Measurements from ENCODE around the gene CABP1. TPM values are rescaled to one million over a fixed set of nuclear protein-coding genes. Genes with fewer than 3 reads are reported as not detected.
"Not testable (repeated sequence)": the region's sequence is repeated elsewhere in the genome, so short reads cannot be mapped to it uniquely, and the experiment has no call there.

Gene CABP1
- total RNA-seq, 2 donors from 2014 or later, result 0.71 to 2.0 TPM

DNA sequence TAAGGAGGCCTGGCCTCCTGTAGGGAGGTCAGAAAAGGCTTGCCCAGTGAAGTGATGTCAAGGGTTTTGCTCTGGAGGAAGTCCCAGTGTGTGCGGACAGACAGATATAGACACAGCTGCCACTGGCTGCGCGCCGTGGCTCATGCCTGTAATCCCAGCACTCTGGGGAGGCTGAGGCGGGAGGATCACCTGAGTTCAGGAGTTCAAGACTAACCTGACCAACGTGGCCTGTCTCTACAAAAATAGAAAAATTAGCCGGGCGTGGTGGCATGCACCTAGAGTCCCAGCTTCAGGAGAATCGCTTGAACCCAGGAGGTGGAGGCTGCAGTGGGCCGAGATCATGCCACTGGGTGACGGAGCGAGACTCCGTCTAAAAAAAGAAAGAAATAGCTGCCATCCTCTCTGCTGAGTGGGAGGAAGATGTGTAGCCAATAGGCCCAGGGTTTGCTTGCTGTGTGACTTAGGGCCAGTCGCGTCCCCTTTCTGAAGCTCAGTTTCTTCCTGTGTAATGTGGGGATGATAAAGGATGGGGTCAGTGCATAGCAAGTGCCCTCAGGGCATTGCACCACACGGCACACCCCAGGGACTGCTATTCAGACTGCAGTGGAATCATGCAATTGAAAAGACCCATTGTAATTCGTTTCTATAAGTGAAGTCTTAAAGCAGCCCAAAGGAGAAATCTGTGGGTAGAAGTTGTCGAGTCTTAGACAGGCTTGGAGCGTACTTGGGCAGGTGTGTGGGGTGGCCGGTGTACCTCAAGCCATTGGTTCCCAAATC is 27.9 kb downstream of the CABP1 start:
- no peaks in the 10 kb centered on the region for H3K27me3 ChIP-seq
- no peak for DNase-seq (ENCODE audit: low spot score)
- TF ChIP-seq, protein P1, sequence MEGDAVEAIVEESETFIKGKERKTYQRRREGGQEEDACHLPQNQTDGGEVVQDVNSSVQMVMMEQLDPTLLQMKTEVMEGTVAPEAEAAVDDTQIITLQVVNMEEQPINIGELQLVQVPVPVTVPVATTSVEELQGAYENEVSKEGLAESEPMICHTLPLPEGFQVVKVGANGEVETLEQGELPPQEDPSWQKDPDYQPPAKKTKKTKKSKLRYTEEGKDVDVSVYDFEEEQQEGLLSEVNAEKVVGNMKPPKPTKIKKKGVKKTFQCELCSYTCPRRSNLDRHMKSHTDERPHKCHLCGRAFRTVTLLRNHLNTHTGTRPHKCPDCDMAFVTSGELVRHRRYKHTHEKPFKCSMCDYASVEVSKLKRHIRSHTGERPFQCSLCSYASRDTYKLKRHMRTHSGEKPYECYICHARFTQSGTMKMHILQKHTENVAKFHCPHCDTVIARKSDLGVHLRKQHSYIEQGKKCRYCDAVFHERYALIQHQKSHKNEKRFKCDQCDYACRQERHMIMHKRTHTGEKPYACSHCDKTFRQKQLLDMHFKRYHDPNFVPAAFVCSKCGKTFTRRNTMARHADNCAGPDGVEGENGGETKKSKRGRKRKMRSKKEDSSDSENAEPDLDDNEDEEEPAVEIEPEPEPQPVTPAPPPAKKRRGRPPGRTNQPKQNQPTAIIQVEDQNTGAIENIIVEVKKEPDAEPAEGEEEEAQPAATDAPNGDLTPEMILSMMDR (IDR thresholded peaks at IDR 0.05), result no peak
- H3K4me1 ChIP-seq, result peaks cover 0 to 9% of the 10 kb centered on the region in 2 donors
- no peaks in the 10 kb centered on the region for H3K36me3 ChIP-seq
- no peak overlapping the region for H3K4me3 ChIP-seq
- H3K27ac ChIP-seq, result no peak overlapping the region
- H3K9me3 ChIP-seq, result no peaks in the 10 kb centered on the region

DNA sequence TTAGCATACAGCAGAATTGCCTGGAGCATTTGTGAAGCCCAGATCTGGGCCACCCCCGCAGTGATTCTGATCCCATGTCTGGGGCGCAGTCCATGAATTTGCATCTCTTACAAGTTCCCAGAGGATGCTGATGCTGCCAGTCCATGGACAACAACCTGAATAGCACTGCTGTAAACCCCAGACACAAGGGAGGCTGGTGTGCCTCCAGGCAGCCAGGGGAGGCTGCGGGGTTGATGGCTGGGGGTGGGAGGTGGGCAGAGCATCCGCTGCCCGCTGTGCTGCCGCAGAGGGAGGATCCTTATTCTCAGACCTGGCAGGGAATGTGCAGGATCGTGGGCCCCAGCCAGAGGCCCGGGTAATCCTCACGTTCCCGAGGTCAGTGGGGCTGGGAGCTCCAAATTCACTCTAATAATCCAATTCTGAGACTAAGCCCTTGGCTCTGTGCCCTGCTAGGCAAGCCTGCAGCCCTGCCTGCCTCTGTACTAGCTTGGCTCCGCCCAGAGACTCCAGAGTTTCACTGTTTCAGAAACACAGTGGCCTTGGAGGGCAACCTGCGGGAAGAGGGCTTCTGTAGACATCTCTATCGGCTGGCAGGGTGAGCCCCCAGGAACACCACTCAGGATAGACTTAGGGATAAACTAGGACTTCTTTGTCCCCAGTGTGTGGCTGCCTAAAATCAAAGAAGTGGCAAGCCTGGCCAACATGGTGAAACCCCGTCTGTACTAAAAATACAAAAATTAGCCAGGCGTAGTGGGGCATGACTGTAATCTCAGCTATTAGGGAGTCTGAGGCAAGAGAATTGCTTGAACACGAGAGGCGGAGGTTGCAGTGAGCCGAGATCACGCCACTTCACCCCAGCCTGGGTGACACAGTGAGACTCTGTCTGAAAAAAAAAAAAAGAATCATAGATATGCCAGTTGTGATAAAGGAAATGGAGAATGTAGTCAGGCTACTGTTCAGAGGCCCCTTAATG is 28.7 kb downstream of the CABP1 start:
- no peak overlapping the region for H3K27ac ChIP-seq
- H3K9me3 ChIP-seq, result no peaks in the 10 kb centered on the region
- no peaks in the 10 kb centered on the region for H3K27me3 ChIP-seq
- TF ChIP-seq, protein P1 (IDR thresholded peaks at IDR 0.05), result no peak
- H3K36me3 ChIP-seq, result no peaks in the 10 kb centered on the region
- H3K4me3 ChIP-seq, result no peak overlapping the region
- H3K4me1 ChIP-seq, result peaks cover 0 to 9% of the 10 kb centered on the region in 2 donors
- no peak for DNase-seq (ENCODE audit: low spot score)

DNA sequence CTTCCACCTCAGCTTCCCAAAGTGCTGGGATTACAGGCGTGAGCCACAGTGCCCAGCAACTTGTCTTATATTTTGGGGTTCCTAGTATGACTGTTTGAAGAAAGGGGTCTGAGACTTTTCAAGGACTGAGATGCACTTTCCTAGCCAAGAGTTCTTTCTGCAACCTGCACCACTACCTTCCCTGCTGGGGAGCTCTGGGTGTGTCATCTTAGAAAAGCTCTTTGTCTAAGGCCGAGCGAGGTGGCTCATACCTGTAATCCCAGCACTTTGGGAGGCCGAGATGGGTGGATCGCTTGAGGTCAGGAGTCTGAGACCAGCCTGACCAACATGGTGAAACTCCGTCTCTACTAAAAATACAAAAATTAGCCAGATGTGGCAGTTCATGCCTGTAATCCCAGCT is 29.8 kb downstream of the CABP1 start:
- H3K9me3 ChIP-seq; H3K4me3 ChIP-seq; H3K27ac ChIP-seq; H3K36me3 ChIP-seq; H3K4me1 ChIP-seq; H3K27me3 ChIP-seq; DNase-seq (ENCODE audit: low spot score): not testable (repeated sequence)

DNA sequence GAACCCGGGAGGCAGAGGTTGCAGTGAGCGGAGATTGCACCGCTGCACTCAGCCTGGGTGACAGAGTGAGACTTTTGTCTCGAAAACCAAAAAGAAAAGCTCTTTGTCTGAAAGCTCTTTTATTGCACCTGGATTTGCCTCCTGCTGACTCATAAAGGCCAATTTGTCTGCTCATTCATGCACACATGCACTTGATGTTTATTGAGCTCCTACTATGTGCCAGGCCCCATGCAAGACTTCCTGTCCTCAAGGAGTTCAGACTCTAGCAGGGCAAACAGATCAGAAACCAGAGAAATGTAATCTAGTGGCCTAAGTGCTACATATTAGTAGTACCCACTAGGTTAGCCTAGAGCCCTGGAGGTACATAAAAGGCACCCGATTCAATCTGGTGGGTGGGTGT is 30.2 kb downstream of the CABP1 start:
- no peak overlapping the region for H3K27ac ChIP-seq
- H3K27me3 ChIP-seq, result no peaks in the 10 kb centered on the region
- H3K9me3 ChIP-seq, result no peaks in the 10 kb centered on the region
- H3K4me1 ChIP-seq, result peaks cover 0 to 9% of the 10 kb centered on the region in 2 donors
- no peak overlapping the region for H3K4me3 ChIP-seq
- DNase-seq (ENCODE audit: low spot score), result no peak
- TF ChIP-seq, protein P1 (IDR thresholded peaks at IDR 0.05), result no peak
- H3K36me3 ChIP-seq, result no peaks in the 10 kb centered on the region

DNA sequence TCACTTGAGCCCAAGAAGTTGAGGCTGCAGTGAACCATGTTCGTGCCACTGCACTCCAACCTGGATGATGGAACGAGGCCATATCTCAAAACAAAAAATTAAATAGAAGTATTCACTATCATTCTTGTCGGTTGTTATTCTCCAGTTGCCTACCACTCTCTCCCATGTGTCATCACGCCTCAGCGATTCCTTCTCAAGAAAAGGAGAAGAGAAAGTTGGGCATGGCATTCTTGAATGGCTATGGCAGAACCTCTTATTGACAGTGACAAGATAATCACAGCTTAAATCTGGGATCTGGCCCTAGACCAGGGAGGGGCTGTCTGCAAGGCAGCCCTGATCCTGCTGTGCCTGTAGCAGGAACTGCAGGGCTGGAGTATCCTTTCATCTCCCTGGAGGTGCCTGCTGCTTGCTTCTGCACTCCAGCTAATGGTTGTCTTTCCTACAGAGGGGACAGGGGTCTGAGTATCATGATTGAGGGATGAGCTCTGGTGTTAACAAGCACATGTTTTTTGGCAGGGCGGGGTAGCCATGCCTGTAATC is 33.7 kb downstream of the CABP1 start:
- H3K27me3 ChIP-seq, result no peaks in the 10 kb centered on the region
- TF ChIP-seq, protein P1 (IDR thresholded peaks at IDR 0.05), result no peak
- H3K4me3 ChIP-seq, result no peak overlapping the region
- no peak overlapping the region for H3K27ac ChIP-seq
- H3K4me1 ChIP-seq, result peaks cover 0 to 7% of the 10 kb centered on the region in 2 donors
- no peaks in the 10 kb centered on the region for H3K9me3 ChIP-seq
- no peaks in the 10 kb centered on the region for H3K36me3 ChIP-seq
- no peak for DNase-seq (ENCODE audit: low spot score)
